Vagina (tissue), 2 donors: ENCODE measurements around the gene HSPB1.

Experiments used
- POLR2A ChIP-seq, 2 donors: fragments of 450-650 bp; IDR thresholded peaks; one replicate each; pipeline ENCODE4 v1.6.1; 2017; ENCODE audit warnings: antibody characterized with exemption in 2 of 2, mild to moderate bottlenecking in 2 of 2, moderate library complexity in 2 of 2
- TF ChIP-seq, protein P1 (sequence below), 3 experiments: fragments of 450-650 bp in 2 of 3; fragments of 200-600 bp in 1 of 3; sonication (generic) in 1 of 3; IDR thresholded peaks; one replicate each; pipeline ENCODE4 v1.5.1; 2017 to 2019; ENCODE audit warnings: antibody characterized with exemption in 3 of 3, mild to moderate bottlenecking in 2 of 3, moderate library complexity in 2 of 3

DNA sequence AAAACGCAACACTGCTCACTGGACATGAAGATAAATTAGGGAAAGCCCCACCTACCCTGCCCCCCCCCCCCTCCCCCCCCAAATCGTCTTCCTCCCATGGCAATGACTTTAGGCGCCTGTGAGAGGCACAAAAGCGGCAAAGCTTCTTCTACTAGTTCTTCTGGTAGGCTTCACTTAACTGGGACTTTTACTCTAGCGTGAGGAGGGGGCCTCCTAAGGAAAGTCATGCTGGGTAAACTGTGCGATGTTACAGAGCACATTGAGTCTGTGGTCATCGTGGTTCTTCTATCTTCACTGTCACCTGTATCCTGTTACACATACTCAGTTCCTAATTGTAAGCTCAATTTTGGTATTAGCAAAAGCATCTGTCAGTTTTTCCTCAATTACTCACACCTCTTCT lies 25.1 kb downstream of the HSPB1 start:
- TF ChIP-seq, protein P1, sequence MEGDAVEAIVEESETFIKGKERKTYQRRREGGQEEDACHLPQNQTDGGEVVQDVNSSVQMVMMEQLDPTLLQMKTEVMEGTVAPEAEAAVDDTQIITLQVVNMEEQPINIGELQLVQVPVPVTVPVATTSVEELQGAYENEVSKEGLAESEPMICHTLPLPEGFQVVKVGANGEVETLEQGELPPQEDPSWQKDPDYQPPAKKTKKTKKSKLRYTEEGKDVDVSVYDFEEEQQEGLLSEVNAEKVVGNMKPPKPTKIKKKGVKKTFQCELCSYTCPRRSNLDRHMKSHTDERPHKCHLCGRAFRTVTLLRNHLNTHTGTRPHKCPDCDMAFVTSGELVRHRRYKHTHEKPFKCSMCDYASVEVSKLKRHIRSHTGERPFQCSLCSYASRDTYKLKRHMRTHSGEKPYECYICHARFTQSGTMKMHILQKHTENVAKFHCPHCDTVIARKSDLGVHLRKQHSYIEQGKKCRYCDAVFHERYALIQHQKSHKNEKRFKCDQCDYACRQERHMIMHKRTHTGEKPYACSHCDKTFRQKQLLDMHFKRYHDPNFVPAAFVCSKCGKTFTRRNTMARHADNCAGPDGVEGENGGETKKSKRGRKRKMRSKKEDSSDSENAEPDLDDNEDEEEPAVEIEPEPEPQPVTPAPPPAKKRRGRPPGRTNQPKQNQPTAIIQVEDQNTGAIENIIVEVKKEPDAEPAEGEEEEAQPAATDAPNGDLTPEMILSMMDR (IDR thresholded peaks at IDR 0.05) = no peak
- no peak for TF ChIP-seq POLR2A (IDR thresholded peaks at IDR 0.05)
